SK-N-MC (cell line): Measurements from ENCODE around the gene MBTPS2.

Experiments
- EZH2 ChIP-seq: fragments of 200-600 bp; sonication (generic); IDR thresholded peaks from one replicate; pipeline ENCODE4 v1.6.1; 2017; ENCODE audit warnings: antibody characterized with exemption
- POLR2AphosphoS5 ChIP-seq: IDR thresholded peaks from 2 replicates; pipeline ENCODE4 v1.6.1; 2012; ENCODE audit warnings: mild to moderate bottlenecking, low read depth, low read length, borderline replicate concordance

GRCh38 chrX:21873063-21873775 lies 33.8 kb downstream of the MBTPS2 start:
- TF ChIP-seq EZH2 (no peak), POLR2AphosphoS5 (no peak)
